Activated CD8-positive, alpha-beta memory T cell treated with anti-CD3 and anti-CD28 coated beads, Interleukin-2, amount 50 U/mL, for 1 hour (primary cell): Measurements from ENCODE around the gene KRT8.
"Not testable (repeated sequence)": the region's sequence is repeated elsewhere in the genome, so short reads cannot be mapped to it uniquely, and the experiment has no call there.

Experiments used
- DNase-seq: peaks from one replicate; pipeline ENCODE4 v3.0.0-alpha.2; 2020; ENCODE audit errors: extremely low read depth

The KRT8 gene

GRCh38 chr12:52904509-52905300 is at the start of gene KRT8:
Gene KRT8 (minus strand): TSS chr12:52905076. CDS start chr12:52904981, 95 bp downstream.
- not testable (repeated sequence) for DNase-seq

- no peak for DNase-seq
Observed at GRCh38 chr12:52953181-52953841, 48.4 kb upstream of the KRT8 start.

- no peak for DNase-seq
Observed at GRCh38 chr12:52952076-52952801, 47.4 kb upstream of the KRT8 start.

DNA sequence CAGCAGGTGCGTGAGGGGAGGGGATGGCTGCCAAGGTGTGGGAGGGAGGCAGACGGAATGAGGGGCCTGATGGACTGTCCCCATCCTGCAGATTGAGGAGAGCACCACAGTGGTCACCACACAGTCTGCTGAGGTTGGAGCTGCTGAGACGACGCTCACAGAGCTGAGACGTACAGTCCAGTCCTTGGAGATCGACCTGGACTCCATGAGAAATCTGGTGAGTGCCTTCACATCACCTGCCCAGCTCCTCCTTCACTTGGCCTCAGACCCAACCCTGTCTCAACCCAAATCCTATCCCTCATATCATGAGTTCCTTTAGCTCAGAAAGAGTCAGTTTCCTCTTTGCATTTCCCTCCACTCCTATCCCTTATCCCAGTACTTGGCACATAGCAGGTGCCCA is 46.8 kb upstream of the KRT8 start:
- DNase-seq = no peak

- DNase-seq = no peak
Observed at GRCh38 chr12:52951126-52951525, 46.2 kb upstream of the KRT8 start.

- DNase-seq = no peak
Observed at GRCh38 chr12:52950553-52950952, 45.7 kb upstream of the KRT8 start.

GRCh38 chr12:52949413-52950331 is 44.8 kb upstream of the KRT8 start:
- DNase-seq = no peak

GRCh38 chr12:52947738-52948423 is 43.0 kb upstream of the KRT8 start:
- no peak for DNase-seq

GRCh38 chr12:52946797-52947547 is 42.1 kb upstream of the KRT8 start:
- no peak for DNase-seq

GRCh38 chr12:52946334-52946733 is 41.5 kb upstream of the KRT8 start:
- DNase-seq = no peak

DNA sequence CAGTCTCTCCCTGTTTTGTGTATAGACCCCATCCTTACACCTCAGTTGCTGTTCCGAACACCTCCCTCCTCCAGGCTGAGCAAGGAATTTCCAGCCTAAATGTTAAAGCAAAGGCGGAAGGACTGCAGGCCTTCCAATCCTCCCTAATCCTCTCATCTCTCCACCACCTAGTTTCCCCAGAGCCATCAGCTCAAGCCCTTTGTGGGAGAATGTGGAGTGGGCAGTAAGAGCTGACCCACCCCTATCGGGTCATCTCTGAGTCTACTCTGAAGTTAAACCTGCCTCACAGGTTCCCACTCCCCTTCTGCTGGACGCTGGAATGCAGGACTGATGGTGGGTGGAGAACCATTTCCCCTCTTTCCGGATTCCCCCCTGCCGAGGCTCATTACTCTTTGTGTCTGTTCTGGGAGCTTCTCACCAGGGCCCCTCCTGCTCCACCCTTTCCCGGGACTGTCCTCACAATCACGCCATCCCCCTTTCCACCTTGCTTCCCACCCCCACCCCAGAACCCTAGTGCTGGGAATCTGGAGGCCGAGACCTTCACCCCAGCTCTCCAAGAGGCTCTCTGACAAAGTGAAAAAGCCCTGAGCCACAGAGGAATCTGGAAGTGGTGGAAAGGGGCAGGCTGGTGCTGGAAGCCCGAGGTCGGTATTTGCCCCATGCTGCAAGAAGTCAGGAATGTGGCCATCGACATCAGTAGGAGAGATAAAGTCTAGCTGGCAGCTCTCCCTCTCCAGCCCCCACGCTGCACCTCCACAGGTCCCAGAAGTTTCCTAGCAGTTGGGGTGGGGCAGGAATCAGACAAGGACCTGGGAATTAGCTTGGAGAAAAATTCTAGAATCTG is 40.7 kb upstream of the KRT8 start:
- no peak for DNase-seq

DNA sequence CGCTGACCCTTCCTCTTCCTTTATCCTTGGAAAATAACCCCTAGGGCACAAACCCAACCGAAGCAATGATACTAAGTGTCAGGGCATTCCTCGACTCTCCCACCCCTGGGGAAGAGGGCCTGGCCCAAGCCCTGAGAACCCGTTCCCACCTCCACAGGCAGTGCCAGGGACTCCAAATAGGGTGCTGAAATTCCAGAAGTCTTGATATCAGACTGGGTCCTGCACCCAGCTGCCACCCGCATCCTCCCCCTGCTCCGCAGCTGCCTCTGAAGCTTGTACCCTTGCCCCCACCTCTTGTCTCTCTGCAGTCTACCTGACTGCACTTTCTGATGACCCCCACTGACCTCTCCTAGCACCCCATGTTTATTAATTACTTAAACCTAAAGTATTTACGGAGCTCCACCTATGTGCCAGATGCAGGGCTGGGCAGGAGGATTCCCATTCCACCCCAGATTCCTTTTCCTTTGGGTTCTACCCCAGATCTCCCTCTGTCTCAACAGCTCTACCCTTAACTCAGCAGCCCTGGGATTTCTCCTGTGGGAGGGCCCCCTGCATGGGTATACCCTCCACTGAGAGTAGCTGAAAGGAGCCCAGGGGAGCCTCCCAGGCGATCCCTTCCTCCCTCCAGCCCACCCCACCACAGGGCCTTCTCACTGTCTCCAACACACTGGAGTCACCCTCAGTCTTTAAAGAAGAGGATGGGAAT is 40.0 kb upstream of the KRT8 start:
- no peak for DNase-seq

- DNase-seq = no peak
Observed at GRCh38 chr12:52942901-52943181, 38.0 kb upstream of the KRT8 start.

GRCh38 chr12:52942066-52942900 is 37.4 kb upstream of the KRT8 start:
- no peak for DNase-seq

- DNase-seq = no peak
Observed at GRCh38 chr12:52929538-52929937, 24.7 kb upstream of the KRT8 start.

DNA sequence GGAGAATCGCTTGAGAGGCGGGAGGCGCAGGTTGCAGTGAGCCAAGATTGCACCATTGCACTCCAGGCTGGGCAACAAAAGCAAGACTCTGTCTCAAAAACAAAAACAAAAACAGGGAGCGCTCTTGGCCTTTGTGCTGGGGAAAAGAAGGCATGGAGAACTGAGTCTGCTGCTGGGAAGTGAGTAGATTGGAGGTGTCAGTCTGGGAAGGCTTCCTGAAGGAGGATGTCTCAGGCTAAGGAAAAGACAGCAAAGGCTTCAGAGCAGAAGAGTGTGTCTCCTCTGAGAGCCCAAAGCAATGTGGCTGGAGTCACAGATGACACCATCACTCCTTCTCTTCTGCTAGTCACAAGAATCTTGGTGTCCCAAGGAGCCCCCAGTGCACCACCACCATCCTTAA is 23.1 kb upstream of the KRT8 start:
- DNase-seq = no peak

DNA sequence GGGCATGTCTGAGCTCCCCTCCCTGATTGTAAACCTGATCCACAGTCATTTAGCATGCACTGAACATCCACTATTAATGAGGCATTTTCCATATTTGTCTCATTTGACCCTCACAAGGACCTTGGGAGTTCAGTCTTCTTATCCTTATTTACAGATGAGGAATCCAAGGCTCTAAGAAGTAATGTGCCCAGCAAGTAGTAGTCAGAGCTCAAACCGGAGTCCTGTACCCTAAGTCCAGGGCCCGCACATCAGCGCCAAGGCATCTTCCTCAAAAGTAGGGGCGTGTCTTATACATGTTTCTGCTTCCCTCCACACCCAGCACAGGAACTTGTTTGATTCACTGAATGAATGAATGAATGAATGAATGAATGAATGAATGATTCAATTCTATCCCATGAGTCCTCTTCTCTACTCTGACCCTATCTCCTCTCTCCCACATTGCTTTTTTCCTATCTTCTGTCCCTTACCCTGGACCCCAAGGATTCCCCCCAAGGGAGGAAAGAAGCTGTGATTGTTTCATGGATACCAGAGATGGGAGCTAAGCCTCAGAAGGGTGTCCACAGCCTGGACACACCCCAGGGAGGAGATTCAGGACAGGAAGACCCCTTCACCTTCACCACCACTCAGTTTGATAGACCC is 21.8 kb upstream of the KRT8 start:
- DNase-seq = no peak
